ENCODE data around the gene TSPAN18.

TSPAN18 gene

GRCh38 chr11:44828296-44828695 is 101.5 kb downstream of the TSPAN18 start:
- no peak for DNase-seq

- DNase-seq = no peak
These were observed 103.1 kb downstream of the TSPAN18 start for GRCh38 chr11:44829838-44830237.

GRCh38 chr11:44831605-44832394 is 105.0 kb downstream of the TSPAN18 start:
- DNase-seq = no peak

GRCh38 chr11:44832452-44832851 is 105.7 kb downstream of the TSPAN18 start:
- DNase-seq = no peak

DNA sequence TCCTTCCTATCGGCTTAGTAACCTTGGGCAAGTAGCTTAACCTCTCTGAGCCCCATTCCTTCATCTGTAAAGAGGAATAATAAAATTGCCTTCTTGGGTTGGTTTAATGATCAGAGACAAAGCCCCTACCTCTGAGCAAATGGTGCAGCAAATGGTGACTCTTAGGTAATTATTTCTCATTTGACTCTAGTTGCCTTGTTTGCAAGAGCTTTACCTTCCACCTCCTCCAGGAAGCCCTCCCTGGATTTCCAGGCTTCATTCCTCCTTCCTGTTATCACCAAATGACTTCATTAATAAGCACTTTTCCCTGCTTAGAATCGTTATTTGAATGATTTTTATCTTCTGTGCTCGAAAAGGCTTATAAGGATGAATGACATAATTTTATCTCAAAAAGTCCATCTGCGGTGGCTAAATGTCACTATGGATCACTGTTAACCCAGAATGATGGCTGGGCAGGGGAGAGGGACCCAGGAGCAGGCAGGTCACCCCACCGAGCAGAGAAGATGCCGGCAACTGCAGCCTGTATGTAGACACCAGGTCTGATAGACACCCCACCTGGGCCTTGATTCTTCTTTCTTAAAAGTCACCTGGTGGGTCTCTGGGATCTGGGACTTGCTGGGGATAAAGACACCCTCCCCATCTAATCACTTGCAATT is 106.6 kb downstream of the TSPAN18 start:
- no peak for DNase-seq

- no peak for DNase-seq
These were observed 107.2 kb downstream of the TSPAN18 start for GRCh38 chr11:44833877-44834452.

GRCh38 chr11:44834846-44835245 is 108.1 kb downstream of the TSPAN18 start:
- no peak for DNase-seq

DNA sequence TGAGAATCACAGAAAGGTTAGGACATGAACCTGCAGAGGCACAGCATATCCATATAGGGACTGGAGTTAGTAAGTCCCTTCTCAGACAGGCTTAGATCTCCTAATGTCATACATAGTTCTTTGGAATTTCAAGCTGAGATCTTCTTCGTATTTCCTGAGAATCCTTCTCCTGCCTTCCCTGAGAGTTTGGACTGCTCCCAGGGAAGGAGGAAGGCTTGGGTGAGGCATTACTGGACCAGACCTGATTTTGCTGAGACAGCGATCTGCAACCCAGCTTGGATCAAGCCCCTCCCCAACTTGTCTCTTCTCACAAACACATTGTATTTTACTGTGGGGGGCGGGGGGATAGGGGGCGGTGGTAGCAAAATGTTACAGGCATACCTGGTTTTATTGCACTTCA is 108.5 kb downstream of the TSPAN18 start:
- no peak for DNase-seq

DNA sequence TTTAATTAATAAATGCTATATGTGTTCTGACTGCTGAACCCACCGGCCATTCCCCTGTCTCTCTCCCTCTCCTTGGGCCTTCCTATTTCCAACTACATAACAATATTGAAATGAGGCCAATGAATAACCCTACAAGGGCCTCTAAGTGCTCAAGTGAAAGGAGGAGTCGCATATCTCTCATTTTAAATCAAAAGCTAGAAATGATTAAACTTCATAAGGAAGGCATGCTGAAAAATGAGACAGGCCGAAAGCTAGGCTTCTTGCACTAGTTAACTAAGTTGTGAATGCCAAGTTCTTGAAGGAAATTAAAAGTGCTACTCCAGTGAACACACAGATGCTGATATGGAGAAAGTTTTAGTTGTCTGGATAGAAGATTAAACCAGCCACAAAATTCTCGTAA is 109.2 kb downstream of the TSPAN18 start:
- DNase-seq = no peak

- DNase-seq = no peak
These were observed 110.9 kb downstream of the TSPAN18 start for GRCh38 chr11:44837661-44838060.

- no peak for DNase-seq
These were observed 112.8 kb downstream of the TSPAN18 start for GRCh38 chr11:44839458-44840084.

GRCh38 chr11:44840085-44840478 is 113.3 kb downstream of the TSPAN18 start:
- no peak for DNase-seq

GRCh38 chr11:44840521-44841251 is 113.9 kb downstream of the TSPAN18 start:
- no peak for DNase-seq

DNA sequence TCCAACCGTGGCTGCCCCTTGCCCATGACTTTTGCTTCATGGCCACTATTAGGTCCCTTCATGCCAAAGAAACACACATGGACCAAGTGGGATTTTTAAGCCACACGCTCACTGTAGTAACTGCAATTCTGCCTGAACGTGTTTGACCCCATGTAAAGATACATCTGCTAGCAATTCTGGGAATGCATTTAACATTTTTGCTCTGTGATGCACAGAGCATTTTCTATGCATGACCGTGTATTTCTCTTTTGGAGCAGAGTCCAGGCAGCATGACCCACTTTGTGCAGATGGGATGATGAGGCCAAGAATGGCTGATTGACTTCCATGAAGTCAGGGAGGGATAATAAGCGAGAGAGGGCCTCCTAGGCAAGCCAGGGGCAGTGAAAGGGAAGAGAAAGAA is 115.5 kb downstream of the TSPAN18 start:
- no peak for DNase-seq

DNA sequence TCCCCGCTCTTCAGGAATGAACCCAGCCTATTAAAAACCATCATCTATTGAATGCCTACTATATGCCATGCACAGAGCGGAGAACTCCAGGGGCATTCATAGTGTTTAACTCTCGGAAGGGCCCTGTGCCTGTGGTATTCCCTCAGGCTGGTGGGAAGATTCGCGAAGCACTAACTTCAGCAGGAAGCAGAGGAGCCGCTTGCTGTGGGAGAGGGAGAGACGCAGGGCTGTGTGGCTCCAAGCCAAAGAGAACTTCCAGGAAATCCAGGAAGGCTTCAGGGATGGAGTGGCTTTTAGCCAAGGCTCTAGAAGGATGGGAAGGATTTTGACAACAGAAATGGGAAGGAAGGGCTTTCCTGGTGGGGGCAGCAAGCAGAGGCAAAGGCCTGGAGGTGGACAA is 120.1 kb downstream of the TSPAN18 start:
- DNase-seq = no peak

DNA sequence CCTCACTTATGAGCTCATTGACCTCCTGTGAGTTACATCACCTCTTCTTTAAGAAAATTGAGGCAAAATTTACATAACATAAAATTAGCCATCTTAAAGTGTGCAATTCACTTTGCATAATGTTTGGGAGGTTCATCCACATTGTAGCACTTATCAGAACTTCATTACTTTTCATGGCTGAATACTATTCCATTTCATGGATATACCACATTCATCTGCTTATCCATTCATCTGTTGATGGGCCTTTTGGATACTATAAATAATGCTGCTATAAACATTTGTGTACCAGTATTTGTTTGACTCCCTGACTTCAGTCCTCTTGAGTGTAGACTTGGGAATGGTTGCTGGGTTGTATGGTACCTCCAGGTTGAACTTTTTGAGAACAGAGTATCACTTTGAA is 120.6 kb downstream of the TSPAN18 start:
- no peak for DNase-seq

DNA sequence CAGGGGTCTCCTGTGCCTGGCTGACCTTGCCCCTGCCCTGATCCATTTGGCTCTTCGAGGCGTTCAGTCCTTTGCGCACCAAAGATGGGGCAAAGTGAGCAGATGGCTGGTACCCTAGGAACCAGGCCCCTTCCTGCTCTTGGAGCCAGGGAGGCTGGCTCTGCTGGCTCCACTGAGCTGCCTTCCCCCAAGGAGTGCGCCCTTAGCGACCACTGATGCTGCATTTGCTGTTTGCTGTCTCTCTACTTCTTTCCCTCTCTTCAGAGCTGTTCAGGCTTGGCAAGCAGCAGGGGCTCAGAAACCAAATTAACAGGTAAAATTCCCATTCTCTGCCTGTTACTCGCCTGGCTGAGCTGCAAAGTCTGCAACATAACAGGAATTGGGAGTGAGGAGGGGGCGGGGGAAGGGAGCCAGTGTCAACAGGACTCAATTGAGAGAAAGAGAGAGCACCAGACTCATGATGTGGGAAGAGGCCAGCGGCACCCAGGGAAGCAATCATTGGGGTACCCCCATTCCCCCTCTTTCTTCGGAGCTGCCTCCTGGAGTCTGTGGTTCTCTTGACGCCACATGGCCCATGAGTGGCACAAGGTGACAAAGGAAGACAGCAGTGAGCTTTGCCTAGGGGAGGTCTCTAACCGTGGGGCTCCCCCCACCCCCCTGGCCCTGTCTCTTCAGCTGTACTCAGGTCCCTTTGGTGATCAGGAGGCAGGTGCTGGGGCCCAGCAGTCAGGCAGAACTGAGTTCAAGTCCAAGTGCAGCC is 121.6 kb downstream of the TSPAN18 start:
- DNase-seq = no peak

DNA sequence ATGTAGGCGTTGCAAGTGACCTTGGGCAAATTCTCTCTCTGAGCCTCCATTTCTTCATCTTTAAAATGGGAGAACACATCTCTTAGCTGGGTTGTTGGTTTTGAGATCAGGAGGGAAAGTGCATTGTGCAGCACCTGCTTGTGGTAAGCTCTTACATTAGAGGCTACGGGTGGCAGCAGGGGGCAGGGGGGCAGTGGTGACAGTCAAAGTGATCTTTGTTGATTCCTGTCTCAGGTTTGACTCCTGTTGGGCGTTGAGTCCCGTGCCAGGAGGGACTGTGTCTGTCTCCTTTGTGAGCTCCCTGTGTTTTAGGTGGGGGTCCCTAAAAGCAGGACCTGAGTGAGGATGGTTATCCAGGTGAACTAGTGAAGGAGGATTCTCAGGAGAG is 122.2 kb downstream of the TSPAN18 start:
- no peak for DNase-seq

DNA sequence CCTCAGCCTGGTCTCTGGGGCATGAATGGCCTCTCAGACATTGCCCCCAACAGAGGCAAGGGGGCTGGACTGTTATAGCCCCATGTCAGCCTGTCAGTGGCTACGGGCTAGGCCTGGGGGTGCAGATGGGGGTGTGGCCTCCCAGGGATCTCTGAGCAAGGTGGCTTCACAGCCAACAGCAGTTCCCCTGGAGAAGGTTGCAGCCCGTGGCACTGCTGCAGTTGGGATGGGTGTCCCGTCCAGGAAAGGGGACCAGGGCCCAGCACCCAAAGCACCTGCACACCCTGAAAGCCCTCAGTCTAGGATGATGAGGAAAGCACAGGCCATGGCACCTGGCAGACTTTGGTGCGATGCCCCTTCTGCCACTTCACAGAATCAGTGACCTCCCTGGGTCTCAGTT is 122.7 kb downstream of the TSPAN18 start:
- DNase-seq = no peak

- no peak for DNase-seq
These were observed 123.2 kb downstream of the TSPAN18 start for GRCh38 chr11:44849922-44850321.

DNA sequence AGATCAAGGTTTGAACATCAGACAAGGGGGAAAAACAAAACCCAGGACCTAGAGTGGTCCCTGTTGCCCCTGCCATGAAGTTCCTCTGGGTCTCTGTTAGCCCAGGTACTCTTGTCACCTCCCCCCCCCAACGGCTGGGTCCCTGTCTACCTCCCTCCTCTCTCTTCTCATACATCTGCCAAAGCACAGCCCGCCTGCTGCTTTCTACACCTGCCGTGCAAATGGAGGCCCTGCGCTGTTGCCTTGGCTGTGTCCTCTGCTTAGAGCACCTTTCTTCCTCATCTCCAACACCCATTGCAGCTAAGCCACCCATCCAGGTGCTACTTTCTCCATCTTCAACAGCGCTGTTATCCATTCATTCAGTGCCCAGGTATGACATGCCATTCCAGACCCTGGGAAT is 124.7 kb downstream of the TSPAN18 start:
- DNase-seq = no peak

- no peak for DNase-seq
These were observed 125.5 kb downstream of the TSPAN18 start for GRCh38 chr11:44852159-44852747.

Data from NCI-H526 treated with DMSO at 0.1 percent for 48 hours (cell line).